HepG2 (cell line): ENCODE data around the gene TAS2R13. TPM values are rescaled to one million over a fixed set of nuclear protein-coding genes. Genes with fewer than 3 reads are reported as not detected.
A peak's percentile ranks its signal among the peaks of the same experiment; 100 is the strongest.

Experiments used
- CCAR2 ChIP-seq: fragments of 200-400 bp; formaldehyde crosslinking; optimal IDR thresholded peaks from 2 replicates; pipeline ENCODE3; 2018; ENCODE audit warnings: low read depth, mild to moderate bottlenecking, low read length, moderate library complexity
- FLYWCH1 ChIP-seq: sonication (generic); formaldehyde crosslinking; IDR thresholded peaks from 2 replicates; pipeline ENCODE4 v1.8.1; 2023; ENCODE audit warnings: mild to moderate bottlenecking, missing genetic modification reagents
- GTF3A ChIP-seq: sonication (generic); formaldehyde crosslinking; conservative IDR thresholded peaks from 2 replicates; pipeline ENCODE4 v1.4.0; 2020; ENCODE audit warnings: mild to moderate bottlenecking, missing genetic modification reagents
- MTA1 ChIP-seq: sonication (generic); formaldehyde crosslinking; IDR thresholded peaks from 2 replicates; pipeline ENCODE4 v1.4.0; 2020; ENCODE audit warnings: missing genetic modification reagents, mild to moderate bottlenecking, borderline replicate concordance
- MTF2 ChIP-seq: sonication (generic); formaldehyde crosslinking; IDR thresholded peaks from 2 replicates; pipeline ENCODE4 v1.5.0; 2020; ENCODE audit warnings: missing genetic modification reagents, borderline replicate concordance
- NR3C1 ChIP-seq: sonication (generic); formaldehyde crosslinking; IDR thresholded peaks from 2 replicates; pipeline ENCODE4 v1.4.0; 2020; ENCODE audit warnings: missing genetic modification reagents
- PTBP1 ChIP-seq: fragments of 200-400 bp; formaldehyde crosslinking; IDR thresholded peaks from 2 replicates; pipeline ENCODE4 v1.6.1; 2018; ENCODE audit warnings: low read length, low read depth; ENCODE audit not compliant: poor library complexity, severe bottlenecking
- SAP130 ChIP-seq: IDR thresholded peaks from 2 replicates; pipeline ENCODE4 v1.6.1; 2016; ENCODE audit warnings: low read depth
- SATB2 ChIP-seq: sonication (generic); formaldehyde crosslinking; IDR thresholded peaks from 2 replicates; pipeline ENCODE4 v1.5.0; 2020; ENCODE audit warnings: missing genetic modification reagents
- SMC3 ChIP-seq: IDR thresholded peaks from 2 replicates; pipeline ENCODE4 v1.6.1; 2011; ENCODE audit warnings: low read length, improper control_type of control experiment
- THAP11 ChIP-seq: IDR thresholded peaks from 2 replicates; pipeline ENCODE4 v1.6.1; 2016; ENCODE audit warnings: missing biosample characterization, missing genetic modification reagents
- TSC22D2 ChIP-seq: sonication (generic); formaldehyde crosslinking; IDR thresholded peaks from 2 replicates; pipeline ENCODE4 v1.5.1; 2020; ENCODE audit warnings: missing genetic modification reagents, mild to moderate bottlenecking, borderline replicate concordance
- ZNF224 ChIP-seq: sonication (generic); formaldehyde crosslinking; IDR thresholded peaks from 2 replicates; pipeline ENCODE4 v1.5.0; 2020; ENCODE audit warnings: mild to moderate bottlenecking, missing genetic modification reagents
- ZNF225 ChIP-seq: sonication (generic); formaldehyde crosslinking; IDR thresholded peaks from 2 replicates; pipeline ENCODE4 v1.4.0; 2020; ENCODE audit warnings: mild to moderate bottlenecking, missing genetic modification reagents
- ZNF460 ChIP-seq: sonication (generic); formaldehyde crosslinking; IDR thresholded peaks from 2 replicates; pipeline ENCODE4 v1.5.1; 2020; ENCODE audit warnings: missing genetic modification reagents, mild to moderate bottlenecking, borderline replicate concordance
- ZNF510 ChIP-seq: sonication (generic); formaldehyde crosslinking; IDR thresholded peaks from 2 replicates; pipeline ENCODE4 v1.4.0; 2020; ENCODE audit warnings: low read depth, mild to moderate bottlenecking, missing genetic modification reagents
- polyA plus RNA-seq, 8 experiments: library from polyadenylated mRNA; depleted of rRNA in 3 of 8; stranded (reverse) in 7 of 8; unstranded in 1 of 8; fragments of >200 nt; fragmentation: Illumina TruSeq in 4 of 8; extraction: Trizol in 4 of 8; gene quantifications; 2 replicates each; pipeline versions ENCODE4 v1.2.1 to v1.2.3, GENCODE V29; 2011 to 2016; ENCODE audit warnings: low read depth in 4 of 8, missing spikeins in 1 of 8, mixed read lengths in 1 of 8; ENCODE audit not compliant: insufficient read depth in 1 of 8
- total RNA-seq, 5 experiments: library from RNA; depleted of rRNA; stranded (reverse); fragments of >200 nt; fragmentation: Illumina TruSeq; extraction: Trizol; gene quantifications; 2 replicates each; pipeline ENCODE4 v1.2.3, GENCODE V29; 2016; ENCODE audit warnings: low read depth in 1 of 5
- TF ChIP-seq, protein P1 (sequence below): sonication (generic); formaldehyde crosslinking; IDR thresholded peaks from 2 replicates; pipeline ENCODE4 v1.9.0; 2021; ENCODE audit warnings: missing genetic modification reagents, borderline replicate concordance
- TF ChIP-seq, protein P2 (sequence below): sonication (generic); formaldehyde crosslinking; IDR thresholded peaks from 2 replicates; pipeline ENCODE4 v1.5.0; 2020; ENCODE audit warnings: mild to moderate bottlenecking, missing genetic modification reagents
- TF ChIP-seq, protein P3 (sequence below): sonication (generic); formaldehyde crosslinking; conservative IDR thresholded peaks from 2 replicates; pipeline ENCODE4 v1.4.0; 2020; ENCODE audit warnings: missing genetic modification reagents
- TF ChIP-seq, protein P4 (sequence below): sonication (generic); formaldehyde crosslinking; conservative IDR thresholded peaks from 2 replicates; pipeline ENCODE4 v1.4.0; 2020; ENCODE audit warnings: missing genetic modification reagents
- TF ChIP-seq, protein P5 (sequence below): sonication (generic); formaldehyde crosslinking; IDR thresholded peaks from 2 replicates; pipeline ENCODE4 v1.4.0; 2020; ENCODE audit warnings: missing genetic modification reagents
- TF ChIP-seq, protein P6 (sequence below): sonication (generic); formaldehyde crosslinking; IDR thresholded peaks from 2 replicates; pipeline ENCODE4 v1.8.0; 2022; ENCODE audit warnings: mild to moderate bottlenecking, missing genetic modification reagents; ENCODE audit not compliant: insufficient replicate concordance

TAS2R13 gene
- total and polyA plus RNA-seq, 2 of the 13 experiments (the other 11 are each of a cell fraction or from before 2014, with no cell fraction given): 0.33 to 1.3 TPM

GRCh38 chr12:10891937-10892336, 17.4 kb downstream of the TAS2R13 start (continued):
- TF ChIP-seq, protein P1, sequence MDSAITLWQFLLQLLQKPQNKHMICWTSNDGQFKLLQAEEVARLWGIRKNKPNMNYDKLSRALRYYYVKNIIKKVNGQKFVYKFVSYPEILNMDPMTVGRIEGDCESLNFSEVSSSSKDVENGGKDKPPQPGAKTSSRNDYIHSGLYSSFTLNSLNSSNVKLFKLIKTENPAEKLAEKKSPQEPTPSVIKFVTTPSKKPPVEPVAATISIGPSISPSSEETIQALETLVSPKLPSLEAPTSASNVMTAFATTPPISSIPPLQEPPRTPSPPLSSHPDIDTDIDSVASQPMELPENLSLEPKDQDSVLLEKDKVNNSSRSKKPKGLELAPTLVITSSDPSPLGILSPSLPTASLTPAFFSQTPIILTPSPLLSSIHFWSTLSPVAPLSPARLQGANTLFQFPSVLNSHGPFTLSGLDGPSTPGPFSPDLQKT (CRISPR knock-in tag): no peak
- TF ChIP-seq ZNF225 (CRISPR knock-in tag) (no peak), FLYWCH1 (CRISPR knock-in tag) (no peak), SATB2 (CRISPR knock-in tag) (0 out of 2 replicates have a peak, but pooled peaks have one; percentile 3), ZNF460 (no peak; the same call in 1 of the 2 replicates), MTF2 (CRISPR knock-in tag) (no peak), MTA1 (peak; percentile 33; the same call in 1 of the 2 replicates), THAP11 (CRISPR knock-in tag) (peak; percentile 84), ZNF510 (CRISPR knock-in tag) (no peak), ZNF224 (CRISPR knock-in tag) (no peak), GTF3A (CRISPR knock-in tag) (no peak), TSC22D2 (CRISPR knock-in tag) (peak; percentile 71; the same call in 1 of the 2 replicates), SMC3 (peak; percentile 4; the same call in 1 of the 2 replicates), CCAR2 (no peak), PTBP1 (no peak), NR3C1 (CRISPR knock-in tag) (no peak), SAP130 (CRISPR knock-in tag) (peak; percentile 91)
- TF ChIP-seq, protein P2, sequence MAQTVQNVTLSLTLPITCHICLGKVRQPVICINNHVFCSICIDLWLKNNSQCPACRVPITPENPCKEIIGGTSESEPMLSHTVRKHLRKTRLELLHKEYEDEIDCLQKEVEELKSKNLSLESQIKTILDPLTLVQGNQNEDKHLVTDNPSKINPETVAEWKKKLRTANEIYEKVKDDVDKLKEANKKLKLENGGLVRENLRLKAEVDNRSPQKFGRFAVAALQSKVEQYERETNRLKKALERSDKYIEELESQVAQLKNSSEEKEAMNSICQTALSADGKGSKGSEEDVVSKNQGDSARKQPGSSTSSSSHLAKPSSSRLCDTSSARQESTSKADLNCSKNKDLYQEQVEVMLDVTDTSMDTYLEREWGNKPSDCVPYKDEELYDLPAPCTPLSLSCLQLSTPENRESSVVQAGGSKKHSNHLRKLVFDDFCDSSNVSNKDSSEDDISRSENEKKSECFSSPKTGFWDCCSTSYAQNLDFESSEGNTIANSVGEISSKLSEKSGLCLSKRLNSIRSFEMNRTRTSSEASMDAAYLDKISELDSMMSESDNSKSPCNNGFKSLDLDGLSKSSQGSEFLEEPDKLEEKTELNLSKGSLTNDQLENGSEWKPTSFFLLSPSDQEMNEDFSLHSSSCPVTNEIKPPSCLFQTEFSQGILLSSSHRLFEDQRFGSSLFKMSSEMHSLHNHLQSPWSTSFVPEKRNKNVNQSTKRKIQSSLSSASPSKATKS (CRISPR knock-in tag): 0 out of 2 replicates have a peak, but pooled peaks have one; percentile 63
- TF ChIP-seq, protein P3, sequence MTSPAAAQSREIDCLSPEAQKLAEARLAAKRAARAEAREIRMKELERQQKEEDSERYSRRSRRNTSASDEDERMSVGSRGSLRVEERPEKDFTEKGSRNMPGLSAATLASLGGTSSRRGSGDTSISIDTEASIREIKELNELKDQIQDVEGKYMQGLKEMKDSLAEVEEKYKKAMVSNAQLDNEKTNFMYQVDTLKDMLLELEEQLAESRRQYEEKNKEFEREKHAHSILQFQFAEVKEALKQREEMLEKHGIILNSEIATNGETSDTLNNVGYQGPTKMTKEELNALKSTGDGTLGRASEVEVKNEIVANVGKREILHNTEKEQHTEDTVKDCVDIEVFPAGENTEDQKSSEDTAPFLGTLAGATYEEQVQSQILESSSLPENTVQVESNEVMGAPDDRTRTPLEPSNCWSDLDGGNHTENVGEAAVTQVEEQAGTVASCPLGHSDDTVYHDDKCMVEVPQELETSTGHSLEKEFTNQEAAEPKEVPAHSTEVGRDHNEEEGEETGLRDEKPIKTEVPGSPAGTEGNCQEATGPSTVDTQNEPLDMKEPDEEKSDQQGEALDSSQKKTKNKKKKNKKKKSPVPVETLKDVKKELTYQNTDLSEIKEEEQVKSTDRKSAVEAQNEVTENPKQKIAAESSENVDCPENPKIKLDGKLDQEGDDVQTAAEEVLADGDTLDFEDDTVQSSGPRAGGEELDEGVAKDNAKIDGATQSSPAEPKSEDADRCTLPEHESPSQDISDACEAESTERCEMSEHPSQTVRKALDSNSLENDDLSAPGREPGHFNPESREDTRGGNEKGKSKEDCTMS (CRISPR knock-in tag): no peak
- TF ChIP-seq, protein P4, sequence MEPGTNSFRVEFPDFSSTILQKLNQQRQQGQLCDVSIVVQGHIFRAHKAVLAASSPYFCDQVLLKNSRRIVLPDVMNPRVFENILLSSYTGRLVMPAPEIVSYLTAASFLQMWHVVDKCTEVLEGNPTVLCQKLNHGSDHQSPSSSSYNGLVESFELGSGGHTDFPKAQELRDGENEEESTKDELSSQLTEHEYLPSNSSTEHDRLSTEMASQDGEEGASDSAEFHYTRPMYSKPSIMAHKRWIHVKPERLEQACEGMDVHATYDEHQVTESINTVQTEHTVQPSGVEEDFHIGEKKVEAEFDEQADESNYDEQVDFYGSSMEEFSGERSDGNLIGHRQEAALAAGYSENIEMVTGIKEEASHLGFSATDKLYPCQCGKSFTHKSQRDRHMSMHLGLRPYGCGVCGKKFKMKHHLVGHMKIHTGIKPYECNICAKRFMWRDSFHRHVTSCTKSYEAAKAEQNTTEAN: peak; percentile 78; the same call in 1 of the 2 replicates
- TF ChIP-seq, protein P5, sequence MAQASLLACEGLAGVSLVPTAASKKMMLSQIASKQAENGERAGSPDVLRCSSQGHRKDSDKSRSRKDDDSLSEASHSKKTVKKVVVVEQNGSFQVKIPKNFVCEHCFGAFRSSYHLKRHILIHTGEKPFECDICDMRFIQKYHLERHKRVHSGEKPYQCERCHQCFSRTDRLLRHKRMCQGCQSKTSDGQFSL (CRISPR knock-in tag): no peak
- TF ChIP-seq, protein P6, sequence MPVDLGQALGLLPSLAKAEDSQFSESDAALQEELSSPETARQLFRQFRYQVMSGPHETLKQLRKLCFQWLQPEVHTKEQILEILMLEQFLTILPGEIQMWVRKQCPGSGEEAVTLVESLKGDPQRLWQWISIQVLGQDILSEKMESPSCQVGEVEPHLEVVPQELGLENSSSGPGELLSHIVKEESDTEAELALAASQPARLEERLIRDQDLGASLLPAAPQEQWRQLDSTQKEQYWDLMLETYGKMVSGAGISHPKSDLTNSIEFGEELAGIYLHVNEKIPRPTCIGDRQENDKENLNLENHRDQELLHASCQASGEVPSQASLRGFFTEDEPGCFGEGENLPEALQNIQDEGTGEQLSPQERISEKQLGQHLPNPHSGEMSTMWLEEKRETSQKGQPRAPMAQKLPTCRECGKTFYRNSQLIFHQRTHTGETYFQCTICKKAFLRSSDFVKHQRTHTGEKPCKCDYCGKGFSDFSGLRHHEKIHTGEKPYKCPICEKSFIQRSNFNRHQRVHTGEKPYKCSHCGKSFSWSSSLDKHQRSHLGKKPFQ (CRISPR knock-in tag): peak; percentile 48
